ENCODE results near the gene INTS14. TPM values are rescaled to one million over a fixed set of nuclear protein-coding genes. Genes with fewer than 3 reads are reported as not detected.

INTS14 gene
- total RNA-seq, 1 experiment from 2014 or later: 44.7 TPM

DNA sequence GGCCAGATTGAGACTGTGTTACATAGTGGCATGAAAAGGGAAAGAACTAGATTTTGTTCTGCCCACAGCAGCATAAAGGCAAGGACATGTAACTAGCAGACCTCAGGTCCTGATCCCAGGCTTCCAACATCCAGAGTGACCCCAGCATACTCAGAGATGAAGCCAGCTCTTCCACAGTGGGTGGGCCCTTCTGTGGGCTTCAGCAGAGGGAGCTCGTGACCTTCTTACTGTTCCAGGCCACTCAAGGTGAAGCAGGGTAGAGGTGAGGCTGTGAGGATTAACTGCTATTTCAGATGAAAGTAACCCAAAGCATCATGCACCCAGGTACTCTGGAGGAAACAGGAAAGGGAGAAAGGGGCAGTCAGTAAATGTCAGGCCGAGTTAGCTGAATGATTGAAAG lies 9.9 kb upstream of the INTS14 start:
- Histone ChIP-seq H4K5ac (ENCODE audit: insufficient read length, low read depth, low read length) (no peak overlapping the region), H2BK15ac (ENCODE audit: low read depth, low read length) (no peak overlapping the region), H3K27ac (ENCODE audit: insufficient read length, low read depth, low read length) (no peak overlapping the region), H2BK12ac (ENCODE audit: insufficient read length, low read depth, low read length) (no peak overlapping the region), H2AFZ (ENCODE audit: low read length) (no peak overlapping the region), H3K4ac (ENCODE audit: low read depth, low read length) (no peak overlapping the region), H3K27me3 (ENCODE audit: insufficient read depth, low read length) (no peaks in the 10 kb centered on the region), H2BK20ac (ENCODE audit: low read depth, low read length, poor library complexity, severe bottlenecking) (no peak overlapping the region), H2AK5ac (ENCODE audit: insufficient read length, low read length) (no peak overlapping the region), H3K14ac (ENCODE audit: insufficient read depth, low read length) (no peak overlapping the region), H3K4me2 (ENCODE audit: insufficient read depth, insufficient read length, low read length) (no peak overlapping the region), H3T11ph (ENCODE audit: low read length) (no peak overlapping the region), H3K23me2 (ENCODE audit: insufficient read length, low read depth, low read length, poor library complexity, severe bottlenecking) (no peaks in the 10 kb centered on the region), H2BK120ac (ENCODE audit: low read depth, low read length, poor library complexity, severe bottlenecking) (no peak overlapping the region), H3K18ac (ENCODE audit: insufficient read length, low read depth, low read length) (no peak overlapping the region), H3K23ac (ENCODE audit: insufficient read length, low read depth, low read length) (no peak overlapping the region), H3K9me3 (ENCODE audit: control insufficient read depth, low read depth, low read length) (no peaks in the 10 kb centered on the region), H4K8ac (replicated peaks; ENCODE audit: insufficient read length, low read depth, low read length) (no peak overlapping the region), H4K20me1 (ENCODE audit: control insufficient read depth, insufficient read depth, insufficient read length) (no peaks in the 10 kb centered on the region), H3K79me2 (ENCODE audit: insufficient read depth, low read length) (no peaks in the 10 kb centered on the region), H3K79me1 (ENCODE audit: insufficient read depth, low read depth, low read length, poor library complexity, severe bottlenecking) (no peaks in the 10 kb centered on the region), H2BK5ac (ENCODE audit: insufficient read length, low read length) (no peak overlapping the region), H3K56ac (ENCODE audit: insufficient read length, low read depth, low read length) (no peak overlapping the region), H3K4me1 (ENCODE audit: insufficient read depth, low read length) (peaks cover 6% of the 10 kb centered on the region; the same call in 1 of the 2 replicates), H4K91ac (ENCODE audit: insufficient read length, low read depth, low read length) (no peak overlapping the region), H3K9ac (ENCODE audit: extremely low read depth, insufficient read length, low read length) (no peak overlapping the region)
- TF ChIP-seq, protein P1, sequence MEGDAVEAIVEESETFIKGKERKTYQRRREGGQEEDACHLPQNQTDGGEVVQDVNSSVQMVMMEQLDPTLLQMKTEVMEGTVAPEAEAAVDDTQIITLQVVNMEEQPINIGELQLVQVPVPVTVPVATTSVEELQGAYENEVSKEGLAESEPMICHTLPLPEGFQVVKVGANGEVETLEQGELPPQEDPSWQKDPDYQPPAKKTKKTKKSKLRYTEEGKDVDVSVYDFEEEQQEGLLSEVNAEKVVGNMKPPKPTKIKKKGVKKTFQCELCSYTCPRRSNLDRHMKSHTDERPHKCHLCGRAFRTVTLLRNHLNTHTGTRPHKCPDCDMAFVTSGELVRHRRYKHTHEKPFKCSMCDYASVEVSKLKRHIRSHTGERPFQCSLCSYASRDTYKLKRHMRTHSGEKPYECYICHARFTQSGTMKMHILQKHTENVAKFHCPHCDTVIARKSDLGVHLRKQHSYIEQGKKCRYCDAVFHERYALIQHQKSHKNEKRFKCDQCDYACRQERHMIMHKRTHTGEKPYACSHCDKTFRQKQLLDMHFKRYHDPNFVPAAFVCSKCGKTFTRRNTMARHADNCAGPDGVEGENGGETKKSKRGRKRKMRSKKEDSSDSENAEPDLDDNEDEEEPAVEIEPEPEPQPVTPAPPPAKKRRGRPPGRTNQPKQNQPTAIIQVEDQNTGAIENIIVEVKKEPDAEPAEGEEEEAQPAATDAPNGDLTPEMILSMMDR (conservative IDR thresholded peaks at IDR 0.05): no peak
- Mint-ChIP-seq H3K27ac (no peak overlapping the region; a peak in 1 of 7 replicates), H3K9me3 (no peaks in the 10 kb centered on the region), H3K36me3 (ENCODE audit: insufficient read depth in 1 of 3, low read depth in 3 of 3) (peaks cover 0 to 5% (median 1%) of the 10 kb centered on the region in 3 experiments; a peak in 3 of 7 replicates), H3K4me3 (no peak overlapping the region), H3K4me1 (peaks cover 10 to 13% of the 10 kb centered on the region in 2 experiments), H3K27me3 (ENCODE audit: low read depth) (no peaks in the 10 kb centered on the region)
- no CpG with 5 or more reads among the region's 2 CpGs for WGBS (ENCODE audit: extremely low coverage, insufficient read length, low lambda C conversion rate)
- no peak for DNase-seq
